Measurements from ENCODE around the gene TMEM207.

Gene TMEM207

DNA sequence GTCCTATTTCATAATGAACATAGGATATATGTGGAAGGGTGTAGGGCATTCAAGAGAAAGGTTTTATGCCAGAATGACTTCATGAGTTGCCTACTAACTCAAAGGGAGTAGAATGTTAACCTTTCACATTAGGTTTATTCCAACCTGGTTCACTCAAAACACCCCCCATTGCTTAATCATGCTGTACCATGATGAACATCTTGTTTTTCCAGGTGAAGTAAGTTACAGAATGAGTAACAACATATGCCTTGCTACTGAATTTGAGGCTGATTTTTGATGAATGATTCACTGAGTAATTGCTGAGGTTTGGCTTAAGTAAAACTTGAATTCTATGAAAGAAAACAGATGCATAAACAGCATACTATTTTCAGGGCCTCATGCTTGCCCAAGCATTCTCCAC, 67.6 kb downstream of the TMEM207 start:
- DNase-seq, result no peak

- DNase-seq, result no peak
Observed at GRCh38 chr3:190381441-190381840, 68.3 kb downstream of the TMEM207 start.

GRCh38 chr3:190380184-190380583, 69.5 kb downstream of the TMEM207 start:
- no peak for DNase-seq
